ENCODE results near the gene ANGPTL8.

DNA sequence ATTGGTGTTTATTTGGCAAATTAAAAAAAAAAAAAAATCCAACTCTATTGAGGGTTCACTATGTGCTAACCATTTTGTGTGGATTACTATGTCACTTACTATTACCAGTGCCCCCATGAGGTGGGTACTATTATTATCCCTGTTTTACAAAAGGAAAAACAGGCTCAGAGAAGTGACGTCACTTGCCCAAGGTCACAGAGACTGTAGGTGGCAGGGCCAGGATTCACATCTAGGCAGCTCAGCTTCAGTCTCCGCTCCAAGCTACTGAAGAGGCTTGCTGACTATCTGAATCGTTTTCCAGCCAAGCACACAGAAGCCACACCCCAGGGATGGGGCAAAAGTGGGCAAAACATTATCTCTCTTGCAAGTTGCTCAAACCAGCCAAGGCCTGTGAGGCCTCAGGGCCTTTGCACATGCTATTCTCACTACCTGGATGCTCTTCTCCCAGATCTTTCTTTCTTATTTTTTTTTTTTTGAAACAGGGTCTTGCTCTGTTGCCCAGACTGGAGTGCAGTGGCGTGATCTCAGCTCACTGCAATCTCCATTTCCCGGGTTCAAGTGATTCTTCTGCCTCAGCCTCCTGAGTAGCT, 4.8 kb upstream of the ANGPTL8 start:
- TF ChIP-seq EZH2phosphoT487 (IDR thresholded peaks at IDR 0.05; ENCODE audit: unreplicated experiment) (no peak), POLR2AphosphoS5 (IDR thresholded peaks at IDR 0.05; ENCODE audit: low read depth) (no peak), CREB1 (CRISPR knock-in tag; IDR thresholded peaks at IDR 0.05; ENCODE audit: low read depth) (no peak)
- TF ChIP-seq, protein P1, sequence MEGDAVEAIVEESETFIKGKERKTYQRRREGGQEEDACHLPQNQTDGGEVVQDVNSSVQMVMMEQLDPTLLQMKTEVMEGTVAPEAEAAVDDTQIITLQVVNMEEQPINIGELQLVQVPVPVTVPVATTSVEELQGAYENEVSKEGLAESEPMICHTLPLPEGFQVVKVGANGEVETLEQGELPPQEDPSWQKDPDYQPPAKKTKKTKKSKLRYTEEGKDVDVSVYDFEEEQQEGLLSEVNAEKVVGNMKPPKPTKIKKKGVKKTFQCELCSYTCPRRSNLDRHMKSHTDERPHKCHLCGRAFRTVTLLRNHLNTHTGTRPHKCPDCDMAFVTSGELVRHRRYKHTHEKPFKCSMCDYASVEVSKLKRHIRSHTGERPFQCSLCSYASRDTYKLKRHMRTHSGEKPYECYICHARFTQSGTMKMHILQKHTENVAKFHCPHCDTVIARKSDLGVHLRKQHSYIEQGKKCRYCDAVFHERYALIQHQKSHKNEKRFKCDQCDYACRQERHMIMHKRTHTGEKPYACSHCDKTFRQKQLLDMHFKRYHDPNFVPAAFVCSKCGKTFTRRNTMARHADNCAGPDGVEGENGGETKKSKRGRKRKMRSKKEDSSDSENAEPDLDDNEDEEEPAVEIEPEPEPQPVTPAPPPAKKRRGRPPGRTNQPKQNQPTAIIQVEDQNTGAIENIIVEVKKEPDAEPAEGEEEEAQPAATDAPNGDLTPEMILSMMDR (conservative IDR thresholded peaks at IDR 0.05; ENCODE audit: low read depth in 2 of 2): 0 out of 4 replicates have a peak, but pooled peaks of 1 of the 2 experiments have one; percentile 12
- TF ChIP-seq, protein P2, sequence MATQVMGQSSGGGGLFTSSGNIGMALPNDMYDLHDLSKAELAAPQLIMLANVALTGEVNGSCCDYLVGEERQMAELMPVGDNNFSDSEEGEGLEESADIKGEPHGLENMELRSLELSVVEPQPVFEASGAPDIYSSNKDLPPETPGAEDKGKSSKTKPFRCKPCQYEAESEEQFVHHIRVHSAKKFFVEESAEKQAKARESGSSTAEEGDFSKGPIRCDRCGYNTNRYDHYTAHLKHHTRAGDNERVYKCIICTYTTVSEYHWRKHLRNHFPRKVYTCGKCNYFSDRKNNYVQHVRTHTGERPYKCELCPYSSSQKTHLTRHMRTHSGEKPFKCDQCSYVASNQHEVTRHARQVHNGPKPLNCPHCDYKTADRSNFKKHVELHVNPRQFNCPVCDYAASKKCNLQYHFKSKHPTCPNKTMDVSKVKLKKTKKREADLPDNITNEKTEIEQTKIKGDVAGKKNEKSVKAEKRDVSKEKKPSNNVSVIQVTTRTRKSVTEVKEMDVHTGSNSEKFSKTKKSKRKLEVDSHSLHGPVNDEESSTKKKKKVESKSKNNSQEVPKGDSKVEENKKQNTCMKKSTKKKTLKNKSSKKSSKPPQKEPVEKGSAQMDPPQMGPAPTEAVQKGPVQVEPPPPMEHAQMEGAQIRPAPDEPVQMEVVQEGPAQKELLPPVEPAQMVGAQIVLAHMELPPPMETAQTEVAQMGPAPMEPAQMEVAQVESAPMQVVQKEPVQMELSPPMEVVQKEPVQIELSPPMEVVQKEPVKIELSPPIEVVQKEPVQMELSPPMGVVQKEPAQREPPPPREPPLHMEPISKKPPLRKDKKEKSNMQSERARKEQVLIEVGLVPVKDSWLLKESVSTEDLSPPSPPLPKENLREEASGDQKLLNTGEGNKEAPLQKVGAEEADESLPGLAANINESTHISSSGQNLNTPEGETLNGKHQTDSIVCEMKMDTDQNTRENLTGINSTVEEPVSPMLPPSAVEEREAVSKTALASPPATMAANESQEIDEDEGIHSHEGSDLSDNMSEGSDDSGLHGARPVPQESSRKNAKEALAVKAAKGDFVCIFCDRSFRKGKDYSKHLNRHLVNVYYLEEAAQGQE (IDR thresholded peaks at IDR 0.05; ENCODE audit: unreplicated experiment): no peak
